Type B pancreatic cell (in vitro differentiated cells): ENCODE results near the gene WDFY3. TPM values are rescaled to one million over a fixed set of nuclear protein-coding genes. Genes with fewer than 3 reads are reported as not detected.

Experiments used
- DNase-seq: peaks from one replicate; pipeline ENCODE4 v3.0.0; 2021; ENCODE audit warnings: mixed read lengths; ENCODE audit not compliant: unreplicated experiment; ENCODE audit errors: extremely low spot score
- H3K27ac Mint-ChIP-seq: 2 replicates; pipeline ENCODE4 v1.8.0; 2021; ENCODE audit warnings: mild to moderate bottlenecking, mixed read lengths
- H3K27me3 Mint-ChIP-seq: 2 replicates; pipeline ENCODE4 v1.8.0; 2021; ENCODE audit warnings: mixed read lengths
- H3K36me3 Mint-ChIP-seq: 2 replicates; pipeline ENCODE4 v1.8.0; 2021; ENCODE audit warnings: mixed read lengths
- H3K4me1 Mint-ChIP-seq: one replicate; pipeline ENCODE4 v1.8.0; 2021; ENCODE audit warnings: mixed read lengths; ENCODE audit not compliant: unreplicated experiment
- H3K4me3 Mint-ChIP-seq: 2 replicates; pipeline ENCODE4 v1.8.0; 2021; ENCODE audit warnings: mild to moderate bottlenecking, mixed read lengths
- H3K9me3 Mint-ChIP-seq: 2 replicates; pipeline ENCODE4 v1.8.0; 2021; ENCODE audit warnings: mixed read lengths
- CTCF ChIP-seq: fragments of 200-600 bp; sonication (generic); conservative IDR thresholded peaks from 2 replicates; pipeline ENCODE4 v1.5.0; 2021; ENCODE audit warnings: antibody characterized with exemption, mild to moderate bottlenecking
- total RNA-seq: library from RNA; stranded (reverse); gene quantifications from 2 replicates; pipeline ENCODE4 v1.2.1, GENCODE V29; 2021; ENCODE audit warnings: low replicate concordance

WDFY3 gene
- total RNA-seq, 1 donor from 2014 or later: 79.5 TPM

GRCh38 chr4:84862064-84862463 is 104.4 kb downstream of the WDFY3 start:
- Mint-ChIP-seq H3K9me3 (peaks cover 5% of the 10 kb centered on the region), H3K36me3 (peaks cover 33% of the 10 kb centered on the region), H3K4me1 (peaks cover 10% of the 10 kb centered on the region), H3K27me3 (no peaks in the 10 kb centered on the region), H3K4me3 (no peak overlapping the region), H3K27ac (no peak overlapping the region)
- DNase-seq: no peak
- no peak for TF ChIP-seq CTCF

GRCh38 chr4:84857296-84857695 is 109.2 kb downstream of the WDFY3 start:
- H3K4me3 Mint-ChIP-seq: no peak overlapping the region
- H3K9me3 Mint-ChIP-seq: no peaks in the 10 kb centered on the region
- H3K27me3 Mint-ChIP-seq: no peaks in the 10 kb centered on the region
- DNase-seq: no peak
- peaks cover 13% of the 10 kb centered on the region for H3K4me1 Mint-ChIP-seq
- peaks cover 30% of the 10 kb centered on the region for H3K36me3 Mint-ChIP-seq
- no peak for TF ChIP-seq CTCF
- H3K27ac Mint-ChIP-seq: no peak overlapping the region

- Mint-ChIP-seq H3K4me3 (no peak overlapping the region), H3K27ac (no peak overlapping the region), H3K4me1 (peaks cover 18% of the 10 kb centered on the region), H3K9me3 (no peaks in the 10 kb centered on the region), H3K27me3 (no peaks in the 10 kb centered on the region), H3K36me3 (peaks cover 30% of the 10 kb centered on the region)
- DNase-seq: no peak
- no peak for TF ChIP-seq CTCF
These were observed 109.9 kb downstream of the WDFY3 start for GRCh38 chr4:84856468-84857049.

GRCh38 chr4:84855774-84856173 is 110.7 kb downstream of the WDFY3 start:
- Mint-ChIP-seq H3K4me3 (no peak overlapping the region), H3K9me3 (no peaks in the 10 kb centered on the region), H3K27ac (no peak overlapping the region), H3K36me3 (peaks cover 30% of the 10 kb centered on the region), H3K4me1 (peaks cover 18% of the 10 kb centered on the region), H3K27me3 (no peaks in the 10 kb centered on the region)
- DNase-seq: no peak
- no peak for TF ChIP-seq CTCF

- peaks cover 14% of the 10 kb centered on the region for H3K4me1 Mint-ChIP-seq
- H3K27ac Mint-ChIP-seq: no peak overlapping the region
- TF ChIP-seq CTCF: no peak
- H3K9me3 Mint-ChIP-seq: no peaks in the 10 kb centered on the region
- DNase-seq: no peak
- H3K4me3 Mint-ChIP-seq: no peak overlapping the region
- H3K36me3 Mint-ChIP-seq: peaks cover 28% of the 10 kb centered on the region
- H3K27me3 Mint-ChIP-seq: no peaks in the 10 kb centered on the region
These were observed 114.4 kb downstream of the WDFY3 start for GRCh38 chr4:84852081-84852480.
